ENCODE results near the gene PICALM. TPM values are rescaled to one million over a fixed set of nuclear protein-coding genes. Genes with fewer than 3 reads are reported as not detected.
"Not testable (repeated sequence)": the region's sequence is repeated elsewhere in the genome, so short reads cannot be mapped to it uniquely, and the experiment has no call there.

Gene PICALM
- total and polyA plus RNA-seq, 8 donors, result 23.3 to 90.9 (median 51.7) TPM

DNA sequence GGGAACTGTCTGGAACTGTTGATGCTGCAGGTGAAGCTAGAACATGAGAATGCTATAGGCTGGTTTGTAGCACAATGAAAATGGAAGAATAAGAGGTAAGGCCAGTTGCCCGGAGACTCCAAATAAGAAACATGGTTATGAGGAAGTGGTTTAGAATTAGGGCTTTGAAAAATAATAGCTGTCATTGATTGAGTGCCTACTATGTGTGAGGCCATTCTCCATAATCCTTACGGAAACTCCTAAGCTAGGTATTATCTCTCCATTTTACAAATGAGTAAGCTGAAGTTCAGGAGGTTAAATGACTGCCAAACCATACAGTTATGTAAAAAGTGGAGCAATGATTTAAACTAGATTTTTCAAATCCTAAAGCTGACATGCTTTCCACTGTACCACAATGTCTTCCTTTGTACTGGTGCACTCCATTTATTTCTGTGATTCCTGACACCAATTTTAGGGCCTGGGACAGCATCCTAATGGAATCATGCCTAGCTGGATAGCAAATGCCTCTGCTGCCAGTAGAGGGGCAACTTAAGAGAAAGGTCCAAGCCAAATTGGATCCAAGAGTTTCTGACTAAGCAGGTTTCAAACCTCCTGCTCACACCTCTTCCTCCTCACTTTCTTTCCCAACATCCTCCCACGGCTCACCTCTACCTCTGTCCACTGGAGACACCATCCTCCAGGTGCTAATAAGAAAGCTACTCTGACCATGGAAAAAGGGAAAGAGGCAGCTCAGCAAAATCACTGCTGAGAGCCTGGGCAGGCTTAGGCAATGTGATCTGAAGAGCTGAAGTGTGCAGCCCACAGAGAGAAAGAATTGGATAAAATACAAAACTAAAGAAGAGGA is 46.9 kb upstream of the PICALM start:
- Histone ChIP-seq H3K4me3 (no peak overlapping the region), H3K27ac (peak overlapping the region in 2 of 4 donors; percentile 30 to 62), H3K9me3 (no peaks in the 10 kb centered on the region), H3K36me3 (no peaks in the 10 kb centered on the region), H3K27me3 (no peaks in the 10 kb centered on the region), H3K4me1 (no peaks in the 10 kb centered on the region)
- FAIRE-seq (no peak), DNase-seq (no peak), ATAC-seq (peak in 2 of 4 donors; percentile 31 to 58)
- WGBS, 2 donors, result 77 to 81% methylated on average over 3 of the region's 3 CpGs
- intact Hi-C loops (cut with DNase I), result no loop called here
- TF ChIP-seq, protein P1, sequence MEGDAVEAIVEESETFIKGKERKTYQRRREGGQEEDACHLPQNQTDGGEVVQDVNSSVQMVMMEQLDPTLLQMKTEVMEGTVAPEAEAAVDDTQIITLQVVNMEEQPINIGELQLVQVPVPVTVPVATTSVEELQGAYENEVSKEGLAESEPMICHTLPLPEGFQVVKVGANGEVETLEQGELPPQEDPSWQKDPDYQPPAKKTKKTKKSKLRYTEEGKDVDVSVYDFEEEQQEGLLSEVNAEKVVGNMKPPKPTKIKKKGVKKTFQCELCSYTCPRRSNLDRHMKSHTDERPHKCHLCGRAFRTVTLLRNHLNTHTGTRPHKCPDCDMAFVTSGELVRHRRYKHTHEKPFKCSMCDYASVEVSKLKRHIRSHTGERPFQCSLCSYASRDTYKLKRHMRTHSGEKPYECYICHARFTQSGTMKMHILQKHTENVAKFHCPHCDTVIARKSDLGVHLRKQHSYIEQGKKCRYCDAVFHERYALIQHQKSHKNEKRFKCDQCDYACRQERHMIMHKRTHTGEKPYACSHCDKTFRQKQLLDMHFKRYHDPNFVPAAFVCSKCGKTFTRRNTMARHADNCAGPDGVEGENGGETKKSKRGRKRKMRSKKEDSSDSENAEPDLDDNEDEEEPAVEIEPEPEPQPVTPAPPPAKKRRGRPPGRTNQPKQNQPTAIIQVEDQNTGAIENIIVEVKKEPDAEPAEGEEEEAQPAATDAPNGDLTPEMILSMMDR (IDR thresholded peaks at IDR 0.05), result no peak

DNA sequence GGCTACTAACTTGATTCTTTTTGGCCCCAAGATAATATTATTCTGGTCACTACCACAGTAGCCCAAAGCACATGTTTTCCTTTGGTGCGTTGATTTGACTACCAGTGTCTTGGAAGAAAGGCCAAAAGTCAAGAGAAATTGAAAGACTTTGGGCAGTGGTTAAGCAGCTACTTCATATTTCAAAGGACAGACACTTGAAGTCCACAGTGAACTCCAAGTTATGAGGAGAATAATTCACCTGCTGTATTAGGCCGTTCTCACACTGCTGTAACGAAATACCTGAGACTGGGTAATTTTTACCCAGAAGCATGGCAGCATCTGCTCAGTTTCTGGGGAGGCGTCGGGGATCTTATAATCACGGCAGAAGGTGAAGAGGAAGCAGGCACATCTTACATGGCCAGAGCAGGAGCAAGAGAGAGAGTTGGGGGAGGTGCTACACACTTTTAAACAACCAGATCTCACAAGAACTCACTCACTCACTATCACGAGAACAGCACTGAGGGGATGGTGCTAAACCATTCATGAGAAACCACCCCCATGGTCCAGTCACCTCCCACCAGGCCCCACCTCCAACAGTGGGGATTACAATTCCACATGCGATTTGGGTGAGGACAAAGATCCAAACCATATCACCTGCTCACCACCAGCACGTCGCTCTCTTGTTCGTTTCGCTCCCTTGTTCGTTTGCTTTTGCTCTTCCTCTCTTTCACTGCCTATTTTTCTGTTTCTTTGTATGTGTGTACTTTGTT is 40.2 kb upstream of the PICALM start:
- Histone ChIP-seq H3K36me3 (no peaks in the 10 kb centered on the region), H3K27ac (no peak overlapping the region), H3K9me3 (no peaks in the 10 kb centered on the region), H3K4me3 (no peak overlapping the region), H3K4me1 (no peaks in the 10 kb centered on the region), H3K27me3 (no peaks in the 10 kb centered on the region)
- 86 to 92% methylated on average over 13 of the region's 13 CpGs for WGBS, 2 donors
- ATAC-seq (no peak), FAIRE-seq (no peak), DNase-seq (no peak)
- TF ChIP-seq, protein P1 (IDR thresholded peaks at IDR 0.05), result no peak
- intact Hi-C loops (cut with DNase I), result no loop called here

DNA sequence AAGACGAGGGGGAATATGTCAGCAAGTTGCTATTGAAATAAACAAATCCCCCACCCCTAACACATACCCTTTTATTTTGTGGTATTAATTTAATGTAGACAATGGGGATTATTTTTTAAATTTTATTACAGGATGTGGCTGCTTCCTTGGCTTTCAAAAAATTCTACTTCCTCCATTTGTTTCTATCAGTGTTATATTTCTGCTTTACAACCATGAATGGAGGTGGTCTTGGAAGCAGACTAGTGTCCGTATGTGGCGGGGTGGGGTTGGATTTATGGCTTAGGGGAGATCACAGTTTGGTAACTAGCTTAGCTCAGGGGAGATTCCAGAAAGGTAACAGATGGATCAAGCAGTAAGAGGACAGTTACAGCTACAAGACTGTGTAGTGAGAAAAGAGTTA is 39.3 kb upstream of the PICALM start:
- Histone ChIP-seq H3K9me3 (no peaks in the 10 kb centered on the region), H3K4me3 (no peak overlapping the region), H3K36me3 (no peaks in the 10 kb centered on the region), H3K27me3 (no peaks in the 10 kb centered on the region), H3K4me1 (no peaks in the 10 kb centered on the region), H3K27ac (no peak overlapping the region)
- no peak for ATAC-seq
- TF ChIP-seq, protein P1 (IDR thresholded peaks at IDR 0.05), result no peak
- FAIRE-seq, result no peak
- intact Hi-C loops (cut with DNase I), result no loop called here
- 63 to 81% methylated on average over 3 of the region's 3 CpGs for WGBS, 2 donors
- DNase-seq, result no peak

DNA sequence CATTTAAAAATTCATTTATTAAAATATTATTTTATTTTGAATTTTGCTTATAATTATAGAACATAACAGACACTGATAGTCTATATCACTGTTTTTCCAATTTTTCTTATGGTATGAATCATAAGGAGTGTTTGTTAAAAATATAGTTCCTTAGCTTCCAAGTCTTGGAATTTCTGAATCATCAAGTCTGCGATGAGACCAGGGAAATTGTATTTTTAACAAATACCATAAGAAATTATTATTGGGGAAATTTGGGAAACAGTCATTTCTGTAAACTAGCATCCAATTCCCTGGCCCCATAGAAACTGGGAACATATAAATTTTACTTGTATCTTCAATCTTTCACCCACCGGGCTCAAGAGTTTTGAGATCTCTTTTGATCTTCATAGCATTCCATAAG is 38.0 kb upstream of the PICALM start:
- TF ChIP-seq, protein P1 (IDR thresholded peaks at IDR 0.05), result no peak
- no peak overlapping the region for H3K4me3 ChIP-seq
- no peak for DNase-seq
- H3K4me1 ChIP-seq, result no peaks in the 10 kb centered on the region
- no peak for ATAC-seq
- no peaks in the 10 kb centered on the region for H3K36me3 ChIP-seq
- no peaks in the 10 kb centered on the region for H3K27me3 ChIP-seq
- intact Hi-C loops (cut with DNase I), result no loop called here
- WGBS, 2 donors, result 89% methylated on average over 2 of the region's 2 CpGs
- H3K27ac ChIP-seq, result no peak overlapping the region
- no peak for FAIRE-seq
- no peaks in the 10 kb centered on the region for H3K9me3 ChIP-seq

DNA sequence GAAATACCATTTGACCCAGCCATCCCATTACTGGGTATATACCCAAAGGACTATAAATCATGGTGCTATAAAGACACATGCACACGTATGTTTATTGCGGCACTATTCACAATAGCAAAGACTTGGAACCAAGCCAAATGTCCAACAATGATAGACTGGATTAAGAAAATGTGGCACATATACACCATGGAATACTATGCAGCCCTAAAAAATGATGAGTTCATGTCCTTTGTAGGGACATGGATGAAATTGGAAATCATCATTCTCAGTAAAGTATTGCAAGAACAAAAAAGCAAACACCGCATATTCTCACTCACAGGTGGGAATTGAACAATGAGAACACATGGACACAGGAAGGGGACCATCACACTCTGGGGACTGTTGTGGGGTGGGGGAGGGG is 37.1 kb upstream of the PICALM start:
- FAIRE-seq; ATAC-seq; H3K27ac ChIP-seq; intact Hi-C loops (cut with DNase I); H3K36me3 ChIP-seq; H3K9me3 ChIP-seq; H3K4me1 ChIP-seq; H3K27me3 ChIP-seq; H3K4me3 ChIP-seq; DNase-seq: not testable (repeated sequence)
- WGBS, 2 donors, result 95 to 97% methylated on average over 3 of the region's 3 CpGs

DNA sequence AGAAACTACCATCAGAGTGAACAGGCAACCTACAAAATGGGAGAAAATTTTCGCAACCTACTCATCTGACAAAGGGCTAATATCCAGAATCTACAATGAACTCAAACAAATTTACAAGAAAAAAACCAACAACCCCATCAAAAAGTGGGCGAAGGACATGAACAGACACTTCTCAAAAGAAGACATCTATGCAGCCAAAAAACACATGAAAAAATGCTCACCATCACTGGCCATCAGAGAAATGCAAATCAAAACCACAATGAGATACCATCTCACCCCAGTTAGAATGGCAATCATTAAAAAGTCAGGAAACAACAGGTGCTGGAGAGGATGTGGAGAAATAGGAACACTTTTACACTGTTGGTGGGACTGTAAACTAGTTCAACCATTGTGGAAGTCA is 36.7 kb upstream of the PICALM start:
- FAIRE-seq, H3K36me3 ChIP-seq, DNase-seq: not testable (repeated sequence)

More for the DNA sequence above, 36.7 kb upstream of the PICALM start:
- H3K27me3 ChIP-seq; H3K9me3 ChIP-seq; intact Hi-C loops (cut with DNase I); H3K27ac ChIP-seq; H3K4me1 ChIP-seq; H3K4me3 ChIP-seq; ATAC-seq: not testable (repeated sequence)
- no CpG with 5 or more reads among the region's 2 CpGs for WGBS, 2 donors
